GM18873 (cell line): ENCODE measurements around the gene SPOCK2.

Source experiments
- ATAC-seq: cut with Tn5 transposase; IDR thresholded peaks from one replicate; pipeline ENCODE4 v1.9.1; 2021; ENCODE audit warnings: mild to moderate bottlenecking, moderate library complexity, moderate number of reproducible peaks; ENCODE audit not compliant: unreplicated experiment, low FRiP score

Gene SPOCK2

DNA sequence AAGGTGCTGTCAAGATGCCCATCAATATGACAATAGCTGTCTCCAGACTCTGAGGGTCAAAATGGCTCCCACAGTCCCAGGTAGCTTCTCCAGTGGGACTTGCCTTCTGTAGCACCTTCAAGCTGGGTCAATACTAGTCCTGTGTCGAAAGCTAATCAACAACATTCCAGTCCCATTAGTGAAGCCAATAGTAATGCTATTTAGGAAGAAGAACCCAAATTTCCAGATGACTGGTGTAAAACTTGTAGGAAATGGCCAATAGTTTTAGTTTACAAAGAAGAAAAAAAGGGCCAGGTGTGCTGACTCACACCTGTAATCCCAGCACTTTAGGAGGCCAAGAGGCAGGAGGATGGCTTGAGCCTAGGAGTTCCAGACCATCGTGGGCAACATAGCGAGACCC lies 2.0 kb upstream of the SPOCK2 start:
- no peak for ATAC-seq

- ATAC-seq, result no peak
Observed at GRCh38 chr10:72089618-72090017, 1.3 kb upstream of the SPOCK2 start.

GRCh38 chr10:72088889-72089575 lies 681 bp upstream of the SPOCK2 start:
- ATAC-seq, result no peak

GRCh38 chr10:72087392-72087968 lies 871 bp downstream of the SPOCK2 start:
- ATAC-seq, result no peak

- ATAC-seq, result no peak
Observed at GRCh38 chr10:72086466-72087391, 1.6 kb downstream of the SPOCK2 start.

GRCh38 chr10:72085864-72086465 lies 2.4 kb downstream of the SPOCK2 start:
- no peak for ATAC-seq

DNA sequence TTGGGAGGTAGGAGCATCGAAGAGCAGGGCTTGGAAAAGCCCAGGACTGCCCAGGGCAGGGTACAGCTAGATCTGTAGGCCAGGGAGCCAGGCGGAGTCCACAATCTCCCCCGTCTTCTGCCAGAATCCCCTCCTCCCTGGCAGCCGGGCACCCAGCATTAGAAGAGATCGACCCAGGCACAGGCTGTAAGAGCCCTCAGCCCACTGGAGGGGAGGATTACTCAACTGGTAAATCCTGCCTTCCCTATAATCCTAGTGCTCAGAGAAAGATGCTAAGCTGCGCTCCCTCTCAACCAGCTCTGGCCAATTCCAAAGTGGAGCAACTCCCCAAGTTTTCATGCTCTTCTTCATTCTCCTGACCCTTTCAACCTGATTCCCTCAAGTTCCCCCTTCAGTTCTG lies 3.2 kb downstream of the SPOCK2 start:
- no peak for ATAC-seq

- ATAC-seq, result no peak
Observed at GRCh38 chr10:72083790-72084459, 4.4 kb downstream of the SPOCK2 start.

- ATAC-seq, result no peak
Observed at GRCh38 chr10:72082856-72083789, 5.2 kb downstream of the SPOCK2 start.

- ATAC-seq, result no peak
Observed at GRCh38 chr10:72081772-72082590, 6.4 kb downstream of the SPOCK2 start.

GRCh38 chr10:72081210-72081609 lies 7.1 kb downstream of the SPOCK2 start:
- no peak for ATAC-seq

GRCh38 chr10:72080042-72080975 lies 8.0 kb downstream of the SPOCK2 start:
- no peak for ATAC-seq

DNA sequence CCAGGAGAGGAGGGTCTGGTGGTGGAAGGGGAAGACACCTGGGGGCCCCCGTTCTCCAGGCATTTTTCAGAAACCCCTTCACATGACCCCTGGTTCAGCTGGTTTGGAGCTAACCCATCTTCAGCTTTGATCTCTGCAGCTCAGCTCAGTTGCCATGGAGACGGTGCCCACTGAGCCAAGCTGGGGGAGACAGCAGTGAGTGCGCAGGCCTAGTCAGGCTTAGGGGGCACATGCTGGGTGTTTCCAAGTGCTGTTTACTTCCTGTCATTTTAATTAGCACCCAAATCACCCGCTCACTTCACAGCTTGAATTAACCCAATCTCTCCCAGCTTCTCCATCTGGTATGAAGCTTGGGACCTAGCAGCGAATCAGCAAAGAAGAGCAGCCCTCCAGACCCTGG lies 9.0 kb downstream of the SPOCK2 start:
- ATAC-seq, result no peak

DNA sequence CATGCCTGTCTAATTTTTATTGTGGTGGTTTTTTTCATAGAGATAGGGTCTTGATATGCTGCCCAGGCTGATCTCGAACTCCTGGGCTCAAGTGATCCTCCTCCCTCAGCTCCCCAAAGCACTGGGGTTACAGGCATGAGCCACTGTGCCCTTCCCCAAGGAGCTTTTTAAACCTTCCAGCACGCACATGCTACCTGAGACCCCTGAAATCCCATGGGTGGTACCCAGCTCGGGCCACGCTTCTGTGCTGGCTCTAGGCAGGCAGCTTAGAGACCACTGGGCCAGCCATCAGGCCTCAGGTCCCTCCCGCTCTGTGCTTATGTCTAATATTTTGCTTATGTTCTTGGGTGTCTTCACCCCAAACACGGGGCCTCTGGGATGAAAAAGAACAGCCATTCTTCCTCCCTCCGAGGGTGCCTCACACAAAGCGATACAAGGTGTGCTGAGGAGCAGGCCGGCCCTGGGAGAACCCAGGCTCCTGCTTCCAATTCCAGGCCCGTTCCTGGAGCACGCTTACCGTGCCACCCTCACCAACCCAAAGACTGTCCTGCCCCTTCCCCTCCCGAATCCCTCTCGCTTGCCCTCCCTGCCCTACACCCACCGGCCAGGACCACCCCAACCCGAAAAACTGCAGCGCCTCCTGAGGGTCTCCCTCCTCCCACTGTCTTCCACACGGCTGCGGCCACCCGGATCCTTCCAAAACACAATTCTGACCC lies 10.9 kb downstream of the SPOCK2 start:
- ATAC-seq, result no peak

- ATAC-seq, result no peak
Observed at GRCh38 chr10:72076756-72077155, 11.6 kb downstream of the SPOCK2 start.

DNA sequence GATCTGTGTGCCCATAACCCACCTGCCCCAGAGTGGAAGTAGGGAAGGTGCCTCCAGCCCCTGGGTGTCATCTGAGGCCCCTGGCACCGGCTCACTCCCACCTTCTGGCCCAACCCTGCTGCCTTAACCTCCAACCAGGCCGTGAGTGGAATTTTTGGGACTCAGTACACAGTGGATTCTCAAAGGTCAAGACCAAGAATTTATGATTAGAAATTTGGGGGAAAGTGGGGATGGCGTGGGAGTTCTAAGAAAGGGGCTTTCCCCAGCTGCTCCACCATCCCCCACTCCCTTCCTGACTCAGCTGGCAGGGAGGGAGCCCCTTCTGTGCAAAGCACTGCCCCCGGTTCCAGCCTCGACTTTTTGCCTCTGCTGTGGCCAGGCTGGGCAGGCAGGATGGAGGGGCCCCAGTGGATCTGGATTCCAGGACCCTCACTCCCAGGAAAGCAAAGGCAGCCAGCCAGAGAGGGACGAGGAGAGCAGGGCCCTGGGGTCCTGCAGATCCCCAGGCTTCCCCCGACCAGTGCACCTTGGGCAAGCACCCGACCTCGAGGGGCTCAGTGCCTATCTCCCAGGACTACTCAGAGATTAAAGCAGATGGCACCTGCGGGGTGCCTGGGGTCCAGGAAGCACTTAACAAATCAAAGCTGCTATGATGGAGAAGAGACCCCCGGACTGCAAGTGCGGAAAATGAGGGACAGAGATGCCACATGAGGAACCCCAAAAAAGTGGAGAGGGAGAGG lies 12.8 kb downstream of the SPOCK2 start:
- ATAC-seq, result no peak
